NCI-H2107 treated with DMSO at 0.1 percent for 48 hours (cell line): ENCODE results near the gene DGAT2.
A peak's percentile ranks its signal among the peaks of the same experiment; 100 is the strongest.
"Not testable (repeated sequence)": the region's sequence is repeated elsewhere in the genome, so short reads cannot be mapped to it uniquely, and the experiment has no call there.

Experiments
- DNase-seq: peaks from one replicate; lab custom pipeline; 2025; ENCODE audit not compliant: unreplicated experiment; lab: John Stamatoyannopoulos, UW

DGAT2 gene, protein sequence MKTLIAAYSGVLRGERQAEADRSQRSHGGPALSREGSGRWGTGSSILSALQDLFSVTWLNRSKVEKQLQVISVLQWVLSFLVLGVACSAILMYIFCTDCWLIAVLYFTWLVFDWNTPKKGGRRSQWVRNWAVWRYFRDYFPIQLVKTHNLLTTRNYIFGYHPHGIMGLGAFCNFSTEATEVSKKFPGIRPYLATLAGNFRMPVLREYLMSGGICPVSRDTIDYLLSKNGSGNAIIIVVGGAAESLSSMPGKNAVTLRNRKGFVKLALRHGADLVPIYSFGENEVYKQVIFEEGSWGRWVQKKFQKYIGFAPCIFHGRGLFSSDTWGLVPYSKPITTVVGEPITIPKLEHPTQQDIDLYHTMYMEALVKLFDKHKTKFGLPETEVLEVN

DNA sequence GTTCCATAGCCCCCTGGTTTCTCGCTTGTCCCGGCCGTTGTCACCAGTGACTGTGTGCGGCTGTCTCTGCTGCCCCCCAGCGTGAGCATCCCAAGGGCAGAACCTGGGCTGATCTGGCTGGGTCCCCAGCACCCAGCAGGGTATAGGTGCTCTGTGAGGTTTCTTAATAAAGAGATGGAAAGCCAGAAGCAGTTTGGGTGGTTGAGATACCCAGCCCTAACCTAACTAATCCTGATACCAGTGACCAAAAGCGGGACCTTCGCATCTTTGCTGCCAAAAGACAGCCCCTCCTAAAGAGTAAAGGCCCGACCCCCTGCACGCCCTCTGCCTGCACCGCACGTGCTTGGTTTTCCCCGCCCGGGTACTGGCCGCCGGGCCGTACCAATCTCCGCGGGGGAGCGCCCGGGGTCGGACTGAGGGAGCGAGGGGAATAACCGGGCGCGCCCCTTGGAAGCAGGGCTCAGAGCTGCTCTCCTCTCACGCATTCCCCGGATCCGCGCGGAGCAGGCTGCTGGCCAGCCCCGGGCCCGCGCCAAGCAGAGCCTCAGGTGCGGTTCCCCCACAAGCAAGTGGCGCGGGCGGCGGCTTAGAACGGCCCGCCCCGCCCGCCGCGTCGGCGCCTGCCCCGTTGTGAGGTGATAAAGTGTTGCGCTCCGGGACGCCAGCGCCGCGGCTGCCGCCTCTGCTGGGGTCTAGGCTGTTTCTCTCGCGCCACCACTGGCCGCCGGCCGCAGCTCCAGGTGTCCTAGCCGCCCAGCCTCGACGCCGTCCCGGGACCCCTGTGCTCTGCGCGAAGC lies at the start of gene DGAT2:
Gene DGAT2, plus strand, starts transcription at position 667 of the 797 bp plus-strand sequence. CDS start 214 bp downstream, outside the sequence.
- DNase-seq: peak; percentile 53

DNA sequence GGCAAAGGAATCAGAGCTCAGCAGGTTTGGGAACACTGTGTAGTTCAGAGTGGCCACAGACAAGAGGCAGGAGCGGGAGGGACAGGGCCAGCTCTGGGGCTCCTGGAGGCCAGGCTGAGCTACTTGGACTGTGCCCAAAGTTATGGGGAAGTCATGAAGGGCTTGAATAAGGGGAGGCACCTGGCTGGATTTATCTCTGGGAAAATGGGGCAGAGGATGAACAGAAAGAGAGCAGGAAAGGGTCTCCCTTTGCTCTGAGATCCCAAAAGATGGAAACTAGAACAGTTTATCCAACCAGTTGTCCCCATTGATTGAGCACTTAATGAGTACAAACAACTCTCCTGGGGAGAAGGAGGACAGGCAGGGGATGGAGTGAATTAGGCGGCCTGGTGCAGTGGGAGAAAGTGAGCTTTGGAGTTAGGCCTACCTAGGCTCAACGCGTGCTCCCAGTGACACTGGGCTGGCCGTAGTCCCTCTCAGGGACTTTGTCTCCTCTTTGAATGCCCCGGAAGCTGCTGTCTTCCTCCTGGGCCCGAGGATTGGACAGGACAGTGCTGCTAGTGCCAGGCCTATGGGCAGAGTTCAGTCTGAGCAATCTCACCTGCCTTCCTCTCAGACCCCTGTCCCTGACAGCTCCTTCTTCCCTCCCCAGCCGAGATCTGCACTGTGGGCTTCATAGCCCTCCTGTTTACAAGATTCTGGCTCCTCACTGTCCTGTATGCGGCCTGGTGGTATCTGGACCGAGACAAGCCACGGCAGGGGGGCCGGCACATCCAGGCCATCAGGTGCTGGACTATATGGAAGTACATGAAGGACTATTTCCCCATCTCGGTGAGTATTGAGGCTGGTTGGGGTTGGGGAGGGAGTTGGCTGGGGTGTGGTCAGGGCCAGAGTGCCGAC lies 49.0 kb upstream of the DGAT2 start:
- no peak for DNase-seq

DNA sequence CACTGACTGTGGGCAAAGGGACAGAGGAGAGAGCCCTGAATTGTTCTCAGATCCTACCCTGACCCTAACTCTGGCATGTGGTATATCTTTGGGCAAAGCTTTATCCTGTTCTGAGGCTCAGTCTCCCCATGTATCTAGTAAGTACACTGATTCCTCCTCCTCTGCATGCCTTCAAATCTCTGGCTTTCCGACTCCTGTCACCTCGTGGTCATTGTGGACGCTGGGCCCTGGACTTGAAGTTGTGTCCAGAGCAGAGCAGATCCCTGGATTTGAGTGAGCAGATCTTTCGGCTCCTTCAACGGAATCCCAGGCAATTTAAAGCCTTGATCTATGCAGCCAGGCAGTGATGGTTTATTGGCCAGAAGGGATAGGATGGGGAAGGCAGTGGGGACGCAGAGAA lies 47.9 kb upstream of the DGAT2 start:
- DNase-seq: no peak

DNA sequence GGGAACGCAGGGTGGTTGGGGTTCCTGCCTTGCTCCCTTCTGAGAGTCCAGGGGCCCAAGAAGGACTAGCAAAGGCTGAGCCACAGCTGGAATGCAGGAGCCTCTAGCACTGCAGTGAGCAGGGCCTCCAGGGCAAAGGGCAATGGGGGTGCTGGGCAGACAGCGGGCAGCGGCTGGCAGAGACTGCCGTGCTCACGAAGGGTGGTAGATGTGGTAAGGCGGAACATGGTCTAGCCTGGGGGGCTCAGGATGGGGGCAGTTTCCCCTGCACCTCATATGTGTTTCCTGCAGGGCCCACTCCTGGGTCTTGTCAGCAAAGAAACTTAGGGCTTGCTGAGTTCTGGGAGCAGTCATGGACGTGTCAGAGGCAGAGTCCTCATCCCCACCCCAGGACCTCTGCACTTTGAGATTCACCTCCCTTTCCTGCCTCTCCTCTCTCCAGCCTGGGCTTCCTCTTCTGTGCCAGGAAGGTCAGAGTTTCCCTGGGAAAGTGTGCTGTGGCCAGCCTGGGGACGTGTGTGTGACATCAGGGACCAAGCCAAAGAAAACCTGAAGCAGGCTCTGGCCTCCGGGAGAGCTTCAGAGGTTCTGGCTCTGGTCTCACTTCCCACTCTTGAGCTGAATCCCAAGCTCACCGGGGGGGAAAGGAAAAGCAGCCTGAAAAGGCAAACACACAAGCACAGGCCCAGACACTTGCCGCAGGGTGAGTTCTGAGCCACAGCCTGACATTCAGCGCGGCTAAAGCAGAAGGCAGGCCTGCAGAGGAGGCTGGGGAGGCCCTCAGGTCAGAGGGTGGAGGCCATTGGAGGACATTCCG lies 46.5 kb upstream of the DGAT2 start:
- no peak for DNase-seq

DNA sequence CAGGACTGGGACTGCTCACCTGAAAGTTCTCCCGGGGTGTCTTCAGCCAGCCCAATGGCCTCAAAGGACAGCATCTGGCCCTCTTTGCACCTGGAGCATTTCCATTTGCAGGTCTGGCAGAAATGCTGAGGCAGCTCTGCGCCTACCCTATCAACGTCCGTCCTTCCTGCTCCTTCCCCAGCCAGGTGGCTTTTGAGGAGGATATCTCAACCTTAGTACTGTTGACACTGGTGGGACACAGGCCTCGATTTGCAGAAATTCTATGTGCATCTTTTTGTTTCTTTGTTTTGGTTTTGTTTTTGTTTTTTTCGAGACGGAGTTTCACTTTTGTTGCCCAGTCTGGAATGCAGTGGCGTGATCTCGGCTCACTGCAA lies 45.9 kb upstream of the DGAT2 start:
- no peak for DNase-seq

DNA sequence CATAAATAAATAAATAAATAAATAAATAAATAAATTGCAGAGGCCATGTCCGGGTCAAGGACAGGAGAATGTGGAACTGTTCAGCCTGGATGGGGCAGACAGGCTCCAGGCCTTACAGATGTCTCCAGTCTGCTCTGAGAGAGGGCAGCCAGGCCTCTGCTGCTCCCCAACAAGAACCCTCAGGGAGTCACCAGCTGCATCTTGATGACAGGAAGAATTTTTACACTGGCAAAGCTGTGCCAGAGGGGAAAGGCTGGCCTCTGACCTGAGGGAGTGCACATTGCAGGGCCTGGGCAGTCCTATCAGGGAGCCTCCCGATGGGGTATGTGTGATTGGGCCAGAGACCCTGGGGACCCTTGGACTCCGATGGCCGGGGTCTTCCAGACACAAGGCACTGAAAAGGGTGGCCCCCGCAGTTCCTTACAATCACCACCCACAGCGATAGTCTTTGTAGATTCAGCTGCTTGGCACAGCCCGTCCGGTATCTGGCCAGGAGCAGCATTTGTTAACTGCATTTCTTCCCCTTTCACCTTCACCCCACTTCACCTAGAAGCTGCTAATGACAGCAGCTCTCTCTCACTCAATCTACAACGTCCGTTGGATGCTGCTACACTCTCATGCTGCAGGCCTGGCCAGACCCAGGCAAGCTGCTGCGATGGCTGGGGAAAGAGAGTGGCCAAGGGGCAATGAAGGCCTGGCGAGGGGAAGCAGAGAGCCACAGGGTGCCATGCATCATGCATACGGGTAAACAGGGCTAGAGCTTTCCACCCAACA lies 42.8 kb upstream of the DGAT2 start:
- DNase-seq: no peak

DNA sequence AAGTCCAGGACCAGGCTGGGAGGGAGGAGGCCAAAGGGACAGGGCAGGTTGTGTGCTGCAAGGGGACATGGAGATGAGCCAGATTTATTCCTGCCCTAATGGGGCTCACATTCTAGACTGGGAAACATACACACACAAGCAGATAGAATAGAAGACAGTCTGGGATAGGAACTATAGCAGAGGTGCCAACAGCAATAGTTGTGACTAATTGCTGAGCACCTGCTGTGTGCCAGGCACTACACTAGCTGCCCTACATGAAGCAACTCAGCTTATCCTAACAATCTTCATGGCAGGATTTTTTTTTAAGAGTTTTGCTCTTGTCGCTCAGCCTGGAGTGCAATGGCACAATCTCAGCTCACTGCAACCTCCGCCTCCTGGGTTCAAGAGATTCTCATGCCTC lies 39.6 kb upstream of the DGAT2 start:
- no peak for DNase-seq

DNA sequence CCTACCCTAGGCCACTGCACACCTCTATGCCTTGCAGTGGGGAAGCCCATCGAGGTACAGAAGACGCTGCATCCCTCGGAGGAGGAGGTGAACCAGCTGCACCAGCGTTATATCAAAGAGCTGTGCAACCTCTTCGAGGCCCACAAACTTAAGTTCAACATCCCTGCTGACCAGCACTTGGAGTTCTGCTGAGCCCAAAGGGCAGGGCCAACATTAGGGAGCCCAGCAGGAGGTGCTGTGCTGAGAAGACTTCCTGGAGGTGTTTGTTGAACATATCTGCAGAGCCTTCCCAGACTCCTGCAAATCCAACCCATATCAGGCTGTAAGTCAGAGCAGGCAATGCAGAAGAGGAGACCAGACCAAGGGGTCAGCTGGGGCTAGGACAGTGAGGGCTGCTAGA lies 37.5 kb upstream of the DGAT2 start:
- no peak for DNase-seq

DNA sequence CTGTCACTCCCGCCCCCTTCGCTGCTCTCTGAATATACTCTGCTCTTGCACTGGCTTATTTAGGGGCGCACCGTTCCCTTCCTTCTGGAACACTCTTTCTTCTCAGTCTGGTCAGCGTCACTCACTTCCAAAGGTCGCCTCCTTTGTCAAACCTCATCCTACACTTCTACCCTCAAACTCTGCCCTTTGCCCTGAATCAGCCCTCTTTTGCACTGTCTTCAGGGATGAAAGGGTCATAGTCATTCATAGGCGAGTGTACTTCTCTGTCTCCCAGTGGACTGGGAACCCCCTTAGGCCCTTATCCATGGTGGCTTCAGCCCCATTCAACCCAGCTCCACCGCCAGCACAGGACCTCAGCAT lies 35.5 kb upstream of the DGAT2 start:
- no peak for DNase-seq

DNA sequence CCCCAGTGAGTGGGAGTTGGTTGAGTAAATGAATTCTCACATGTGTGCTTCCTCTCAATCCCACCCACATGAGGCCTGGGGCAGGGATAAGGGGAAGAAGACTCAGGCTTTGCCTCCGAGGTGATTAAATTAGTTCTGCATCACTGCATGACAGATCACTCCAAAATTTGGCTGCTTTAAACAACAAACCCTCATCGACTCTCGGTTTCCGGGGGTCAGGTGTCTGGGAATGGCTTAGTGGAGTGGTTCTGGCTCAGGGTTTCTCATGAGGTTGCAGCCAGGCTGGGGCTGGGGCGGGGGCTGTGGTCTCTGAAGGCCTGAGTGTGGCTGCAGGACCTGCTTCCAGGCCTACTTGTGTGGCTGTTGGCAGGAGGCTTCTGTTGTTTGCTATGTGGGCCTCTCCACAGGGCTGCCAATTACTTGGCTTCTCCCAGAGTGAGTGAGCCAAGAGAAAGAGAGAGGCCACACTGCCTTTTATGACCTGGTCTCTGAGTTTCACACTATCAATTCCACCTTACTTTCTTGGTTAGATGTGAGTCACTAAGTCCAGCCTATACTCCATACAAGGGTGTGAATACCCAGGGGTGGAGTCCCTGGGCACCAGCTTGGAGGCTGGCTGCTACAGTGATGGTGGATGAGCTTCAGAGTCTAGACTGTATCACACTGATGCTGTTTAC lies 35.0 kb upstream of the DGAT2 start:
- no peak for DNase-seq

DNA sequence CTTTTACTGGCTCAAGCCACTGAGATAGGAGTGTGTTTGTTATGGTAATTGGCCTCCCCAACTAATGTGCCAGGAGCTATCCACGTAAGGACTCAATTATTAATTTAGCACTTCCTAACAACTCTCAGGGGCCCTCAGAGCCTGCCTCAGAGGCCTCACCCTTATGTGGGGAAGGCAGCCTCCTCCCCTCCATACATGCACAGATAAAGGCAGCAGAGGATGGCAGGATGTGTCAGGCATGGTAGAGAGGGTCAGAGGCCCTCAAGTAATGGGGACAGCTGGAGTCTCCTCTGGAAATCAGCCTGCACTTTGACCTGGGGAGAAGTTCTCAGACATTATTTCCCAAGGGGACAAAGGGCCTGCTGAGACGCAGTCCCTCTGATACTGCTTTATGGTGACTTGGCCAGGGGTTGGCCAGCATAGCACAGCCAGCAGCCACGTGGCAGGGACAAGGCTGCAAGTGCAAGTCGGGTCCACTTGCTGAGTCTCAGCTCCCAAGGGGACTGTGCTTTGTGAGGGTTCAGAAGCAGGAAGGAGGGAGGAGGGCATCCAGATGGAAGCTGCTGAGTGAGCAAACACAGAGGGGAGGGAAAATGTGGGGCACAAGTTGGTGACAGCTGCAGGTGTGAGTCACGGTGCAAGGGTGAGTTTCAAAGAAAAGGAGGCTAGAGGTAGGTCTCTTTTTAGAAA lies 33.9 kb upstream of the DGAT2 start:
- peak; percentile 14 for DNase-seq

DNA sequence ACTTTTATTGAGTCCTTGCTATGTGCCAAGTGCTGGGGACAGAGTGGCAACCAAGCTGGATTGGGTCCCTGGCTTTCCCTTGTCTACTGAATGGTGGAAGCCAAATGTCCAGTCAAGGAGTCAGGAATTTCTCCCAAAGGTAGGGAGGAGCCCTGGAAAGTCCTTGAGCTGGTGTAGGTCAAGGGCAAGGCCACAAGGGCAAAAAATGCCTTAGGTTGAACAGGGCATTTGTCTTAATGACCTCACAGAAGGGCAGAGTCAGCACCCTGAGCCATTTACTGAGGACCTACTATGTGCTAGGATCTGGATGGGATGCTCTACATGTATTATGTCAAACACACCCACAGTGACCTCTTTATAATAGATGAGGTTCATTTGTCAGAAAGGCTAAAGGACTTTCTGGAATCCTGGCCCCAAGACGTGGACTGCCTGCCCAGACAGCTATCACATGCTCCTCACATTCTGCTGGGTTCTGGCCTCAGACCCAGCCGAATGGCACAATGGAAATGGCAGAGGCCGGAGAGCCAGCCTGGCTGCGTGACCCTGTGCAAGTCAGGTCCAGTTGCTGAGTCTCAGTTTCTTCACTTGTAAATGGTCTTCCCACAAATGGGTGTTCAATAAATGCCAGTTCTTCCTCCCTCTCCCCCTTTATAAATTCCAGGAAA lies 33.3 kb upstream of the DGAT2 start:
- DNase-seq: no peak

DNA sequence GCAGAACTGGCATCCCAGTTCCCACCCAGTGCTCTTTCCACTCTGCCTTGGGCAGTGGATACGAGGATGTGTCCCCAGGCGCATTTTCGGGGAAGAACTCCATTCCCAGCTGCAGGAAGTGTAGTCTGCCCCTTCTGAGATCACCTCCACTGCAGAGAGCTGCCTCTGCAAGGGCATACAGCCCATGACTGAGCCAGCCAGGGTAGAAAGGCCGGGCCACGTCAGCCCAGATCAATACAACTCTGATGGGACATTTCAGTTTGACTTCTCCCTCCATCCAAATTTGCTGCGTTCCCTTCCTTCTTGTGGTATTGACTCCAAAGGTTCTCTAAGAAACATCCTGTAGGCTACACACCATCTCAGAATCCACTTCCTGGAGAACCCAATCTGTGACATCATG lies 31.3 kb upstream of the DGAT2 start:
- no peak for DNase-seq

DNA sequence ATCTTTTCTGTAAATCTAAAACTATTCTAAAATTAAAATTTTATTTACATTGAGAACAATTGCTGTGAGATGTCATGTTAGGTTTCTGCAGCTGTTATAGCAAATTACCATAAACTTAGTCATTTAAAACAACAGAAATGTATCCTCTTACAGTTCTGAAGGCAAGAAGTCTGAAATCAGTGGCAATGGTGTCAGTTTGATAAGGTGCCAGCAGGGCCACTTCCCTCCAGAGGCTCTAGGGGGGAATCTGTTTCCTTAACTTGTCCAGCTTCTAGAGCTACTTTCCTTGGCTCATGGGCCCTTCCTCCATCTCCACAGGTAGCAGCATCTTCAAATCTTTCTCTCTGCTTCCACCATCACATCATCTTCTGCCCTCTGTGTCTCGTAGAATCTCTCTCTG lies 27.9 kb upstream of the DGAT2 start:
- no peak for DNase-seq

DNA sequence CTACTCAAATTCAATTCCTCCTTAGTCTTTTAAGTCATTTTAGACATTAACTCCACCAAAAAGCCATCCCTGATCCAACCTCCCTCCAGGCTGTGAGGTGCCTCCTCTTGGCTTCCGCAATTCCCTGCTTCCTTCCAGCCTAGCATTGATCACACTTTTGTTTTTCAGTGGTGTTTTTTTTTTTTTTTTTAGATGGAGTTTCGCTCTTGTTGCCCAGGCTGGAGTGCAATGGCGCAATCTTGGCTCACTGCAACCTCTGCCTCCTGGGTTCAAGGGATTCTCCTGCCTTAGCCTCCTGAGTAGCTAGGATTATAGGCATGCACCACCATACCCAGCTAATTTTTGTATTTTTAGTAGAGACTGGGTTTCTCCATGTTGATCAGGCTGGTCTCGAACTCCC lies 25.4 kb upstream of the DGAT2 start:
- DNase-seq: not testable (repeated sequence)

DNA sequence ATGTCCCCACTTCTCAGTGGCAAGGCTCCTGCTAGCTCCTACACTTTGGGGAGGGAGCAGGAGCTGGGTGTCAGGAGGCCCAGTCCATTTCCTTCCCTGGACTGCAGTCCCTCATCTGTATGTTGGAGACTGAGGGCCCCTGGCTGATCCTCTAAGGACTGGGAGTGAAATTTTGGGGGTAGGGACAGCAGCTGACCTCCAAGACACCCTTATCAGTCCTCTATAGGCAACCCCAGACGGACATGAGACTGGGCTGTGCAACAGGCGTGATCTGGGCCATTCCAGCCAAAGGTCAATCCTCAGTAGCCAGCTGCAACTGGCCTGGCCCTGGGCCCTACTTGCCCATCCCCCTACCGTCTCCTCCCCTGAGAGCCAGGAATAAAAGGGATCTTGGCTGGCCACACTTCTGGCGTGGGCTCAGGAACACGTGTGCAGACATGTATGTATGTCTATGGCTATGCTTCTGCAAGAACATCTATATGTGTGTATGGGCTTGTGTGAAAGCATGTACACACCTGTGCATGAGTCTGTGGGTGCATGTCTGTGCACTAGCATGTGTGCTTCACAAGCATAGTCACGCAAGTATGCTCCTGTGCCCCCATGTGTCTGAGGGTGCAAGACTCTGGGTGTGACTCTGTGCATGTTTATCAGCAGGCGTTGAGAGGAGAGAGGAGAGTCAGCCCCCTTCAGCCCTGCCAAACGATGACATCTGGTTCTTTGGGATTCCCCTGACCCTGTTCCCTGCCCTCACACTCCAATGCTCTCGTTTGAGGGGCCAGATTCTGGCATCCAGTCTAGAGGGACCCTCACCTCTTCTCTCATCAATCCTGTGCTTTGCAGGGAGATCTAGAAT lies 24.6 kb upstream of the DGAT2 start:
- no peak for DNase-seq

DNA sequence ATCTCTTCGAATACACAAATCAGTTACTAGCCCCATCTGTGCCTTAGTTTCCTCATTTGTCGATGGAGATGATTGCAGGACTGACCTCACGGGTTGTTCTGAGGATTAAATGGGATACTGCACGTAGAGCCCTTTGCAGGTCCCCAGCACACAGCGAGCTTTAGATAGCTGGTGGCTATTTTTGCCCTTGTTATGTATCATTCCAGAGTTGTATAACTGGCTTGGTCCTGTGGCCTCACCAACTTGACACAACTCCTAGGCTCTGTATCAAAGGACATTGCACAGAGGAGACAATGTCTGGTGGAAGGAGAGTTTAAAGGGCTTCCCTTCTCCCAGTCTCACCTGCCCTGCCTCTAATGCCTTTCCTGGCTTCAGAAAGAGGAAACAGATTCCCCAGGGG lies 22.8 kb upstream of the DGAT2 start:
- DNase-seq: no peak
